ENCODE measurements around the gene SRSF9. TPM values are rescaled to one million over a fixed set of nuclear protein-coding genes. Genes with fewer than 3 reads are reported as not detected.

The SRSF9 gene
- total RNA-seq, 4 donors from 2014 or later, result 10.5 to 150 (median 91.1) TPM

GRCh38 chr12:120496413-120497340, 27.1 kb upstream of the SRSF9 start:
- Histone ChIP-seq H3K4me1 (peaks cover 0 to 8% of the 10 kb centered on the region in 2 donors), H3K36me3 (no peaks in the 10 kb centered on the region), H3K9me3 (no peaks in the 10 kb centered on the region), H3K4me3 (peak overlapping the region; percentile 73 to 92), H3K27me3 (no peaks in the 10 kb centered on the region), H3K27ac (peak overlapping the region; percentile 83 to 92)
- intact Hi-C loops (cut with DNase I; ENCODE audit: low total_unique reads), result no loop called here
- no peak for TF ChIP-seq POLR2A (IDR thresholded peaks at IDR 0.05)
- peak in 1 of 4 experiments; percentile 21 for TF ChIP-seq CTCF (IDR thresholded peaks at IDR 0.05)
- peak; percentile 70 for DNase-seq

GRCh38 chr12:120495731-120496412, 26.3 kb upstream of the SRSF9 start, which contains the start of gene DYNLL1:
Gene DYNLL1, plus strand, starts transcription at chr12:120496113. Its CDS starts 309 bp downstream, at chr12:120496422.
- H3K36me3 ChIP-seq, result no peaks in the 10 kb centered on the region
- H3K4me3 ChIP-seq, result peak within 1 kb of the TSS; percentile 73 to 92
- intact Hi-C loops (cut with DNase I; ENCODE audit: low total_unique reads), result no loop called here
- DNase-seq, result peak; percentile 96 to 97
- H3K4me1 ChIP-seq, result peaks cover 0 to 8% of the 10 kb centered on the region in 2 donors
- no peaks in the 10 kb centered on the region for H3K9me3 ChIP-seq
- peak in 2 of 4 experiments; percentile 38 to 43 for TF ChIP-seq CTCF (IDR thresholded peaks at IDR 0.05)
- peak; percentile 75 to 86 for TF ChIP-seq POLR2A (IDR thresholded peaks at IDR 0.05)
- peak within 1 kb of the TSS; percentile 83 to 92 for H3K27ac ChIP-seq
- no peaks in the 10 kb centered on the region for H3K27me3 ChIP-seq

GRCh38 chr12:120495186-120495730, 25.7 kb upstream of the SRSF9 start:
- H3K4me3 ChIP-seq, result peak overlapping the region; percentile 73 to 92
- no peaks in the 10 kb centered on the region for H3K27me3 ChIP-seq
- H3K9me3 ChIP-seq, result no peaks in the 10 kb centered on the region
- TF ChIP-seq CTCF (IDR thresholded peaks at IDR 0.05) (no peak), POLR2A (IDR thresholded peaks at IDR 0.05) (no peak)
- DNase-seq, result peak in 1 of 2 donors; percentile 20
- H3K36me3 ChIP-seq, result no peaks in the 10 kb centered on the region
- peaks cover 0 to 8% of the 10 kb centered on the region in 2 donors for H3K4me1 ChIP-seq
- intact Hi-C loops (cut with DNase I; ENCODE audit: low total_unique reads), result no loop called here
- peak overlapping the region; percentile 83 to 92 for H3K27ac ChIP-seq

- Histone ChIP-seq H3K4me1 (peaks cover 0 to 4% of the 10 kb centered on the region in 2 donors), H3K9me3 (no peaks in the 10 kb centered on the region), H3K27ac (peak overlapping the region in 1 of 2 donors; percentile 42), H3K27me3 (no peaks in the 10 kb centered on the region), H3K4me3 (no peak overlapping the region), H3K36me3 (no peaks in the 10 kb centered on the region)
- TF ChIP-seq POLR2A (IDR thresholded peaks at IDR 0.05) (no peak), CTCF (IDR thresholded peaks at IDR 0.05) (no peak)
- DNase-seq, result peak in 1 of 2 donors; percentile 33
- intact Hi-C loops (cut with DNase I; ENCODE audit: low total_unique reads), result no loop called here
Measured at GRCh38 chr12:120490833-120491512, 21.4 kb upstream of the SRSF9 start.

Data from uterus (tissue), 4 donors.